ENCODE measurements around the gene LTO1. TPM values are rescaled to one million over a fixed set of nuclear protein-coding genes. Genes with fewer than 3 reads are reported as not detected.

LTO1 gene
- total and polyA plus RNA-seq, 2 of the 13 experiments (the other 11 are each of a cell fraction or from before 2014, with no cell fraction given), result 11.8 to 15.0 TPM

GRCh38 chr11:69638941-69639681 lies 36.0 kb downstream of the LTO1 start (continued):
- TF ChIP-seq ZNF275 (CRISPR knock-in tag; IDR thresholded peaks at IDR 0.05; ENCODE audit: borderline replicate concordance) (peak; percentile 34; the same call in 1 of the 2 replicates), DDIT3 (CRISPR knock-in tag; IDR thresholded peaks at IDR 0.05) (no peak), CAMTA2 (CRISPR knock-in tag; IDR thresholded peaks at IDR 0.05; ENCODE audit: borderline replicate concordance) (no peak), ELF1 (CRISPR knock-in tag; IDR thresholded peaks at IDR 0.05) (peak; percentile 39; the same call in 1 of the 2 replicates), ZNF879 (CRISPR knock-in tag; IDR thresholded peaks at IDR 0.05) (no peak), ZSCAN30 (CRISPR knock-in tag; IDR thresholded peaks at IDR 0.05) (no peak), ETS1 (CRISPR knock-in tag; IDR thresholded peaks at IDR 0.05) (no peak), ZBTB43 (CRISPR knock-in tag; conservative IDR thresholded peaks at IDR 0.05) (no peak), ZNF703 (CRISPR knock-in tag; IDR thresholded peaks at IDR 0.05; ENCODE audit: borderline replicate concordance) (no peak), TEAD3 (CRISPR knock-in tag; optimal IDR thresholded peaks at IDR 0.05; ENCODE audit: borderline replicate concordance) (peak; percentile 35), SIN3A (IDR thresholded peaks at IDR 0.05; ENCODE audit: borderline replicate concordance, low read depth, low read length) (no peak), JUND (CRISPR knock-in tag; IDR thresholded peaks at IDR 0.05) (no peak), SKI (IDR thresholded peaks at IDR 0.05; ENCODE audit: partially characterized antibody) (no peak)
- TF ChIP-seq, protein P1, sequence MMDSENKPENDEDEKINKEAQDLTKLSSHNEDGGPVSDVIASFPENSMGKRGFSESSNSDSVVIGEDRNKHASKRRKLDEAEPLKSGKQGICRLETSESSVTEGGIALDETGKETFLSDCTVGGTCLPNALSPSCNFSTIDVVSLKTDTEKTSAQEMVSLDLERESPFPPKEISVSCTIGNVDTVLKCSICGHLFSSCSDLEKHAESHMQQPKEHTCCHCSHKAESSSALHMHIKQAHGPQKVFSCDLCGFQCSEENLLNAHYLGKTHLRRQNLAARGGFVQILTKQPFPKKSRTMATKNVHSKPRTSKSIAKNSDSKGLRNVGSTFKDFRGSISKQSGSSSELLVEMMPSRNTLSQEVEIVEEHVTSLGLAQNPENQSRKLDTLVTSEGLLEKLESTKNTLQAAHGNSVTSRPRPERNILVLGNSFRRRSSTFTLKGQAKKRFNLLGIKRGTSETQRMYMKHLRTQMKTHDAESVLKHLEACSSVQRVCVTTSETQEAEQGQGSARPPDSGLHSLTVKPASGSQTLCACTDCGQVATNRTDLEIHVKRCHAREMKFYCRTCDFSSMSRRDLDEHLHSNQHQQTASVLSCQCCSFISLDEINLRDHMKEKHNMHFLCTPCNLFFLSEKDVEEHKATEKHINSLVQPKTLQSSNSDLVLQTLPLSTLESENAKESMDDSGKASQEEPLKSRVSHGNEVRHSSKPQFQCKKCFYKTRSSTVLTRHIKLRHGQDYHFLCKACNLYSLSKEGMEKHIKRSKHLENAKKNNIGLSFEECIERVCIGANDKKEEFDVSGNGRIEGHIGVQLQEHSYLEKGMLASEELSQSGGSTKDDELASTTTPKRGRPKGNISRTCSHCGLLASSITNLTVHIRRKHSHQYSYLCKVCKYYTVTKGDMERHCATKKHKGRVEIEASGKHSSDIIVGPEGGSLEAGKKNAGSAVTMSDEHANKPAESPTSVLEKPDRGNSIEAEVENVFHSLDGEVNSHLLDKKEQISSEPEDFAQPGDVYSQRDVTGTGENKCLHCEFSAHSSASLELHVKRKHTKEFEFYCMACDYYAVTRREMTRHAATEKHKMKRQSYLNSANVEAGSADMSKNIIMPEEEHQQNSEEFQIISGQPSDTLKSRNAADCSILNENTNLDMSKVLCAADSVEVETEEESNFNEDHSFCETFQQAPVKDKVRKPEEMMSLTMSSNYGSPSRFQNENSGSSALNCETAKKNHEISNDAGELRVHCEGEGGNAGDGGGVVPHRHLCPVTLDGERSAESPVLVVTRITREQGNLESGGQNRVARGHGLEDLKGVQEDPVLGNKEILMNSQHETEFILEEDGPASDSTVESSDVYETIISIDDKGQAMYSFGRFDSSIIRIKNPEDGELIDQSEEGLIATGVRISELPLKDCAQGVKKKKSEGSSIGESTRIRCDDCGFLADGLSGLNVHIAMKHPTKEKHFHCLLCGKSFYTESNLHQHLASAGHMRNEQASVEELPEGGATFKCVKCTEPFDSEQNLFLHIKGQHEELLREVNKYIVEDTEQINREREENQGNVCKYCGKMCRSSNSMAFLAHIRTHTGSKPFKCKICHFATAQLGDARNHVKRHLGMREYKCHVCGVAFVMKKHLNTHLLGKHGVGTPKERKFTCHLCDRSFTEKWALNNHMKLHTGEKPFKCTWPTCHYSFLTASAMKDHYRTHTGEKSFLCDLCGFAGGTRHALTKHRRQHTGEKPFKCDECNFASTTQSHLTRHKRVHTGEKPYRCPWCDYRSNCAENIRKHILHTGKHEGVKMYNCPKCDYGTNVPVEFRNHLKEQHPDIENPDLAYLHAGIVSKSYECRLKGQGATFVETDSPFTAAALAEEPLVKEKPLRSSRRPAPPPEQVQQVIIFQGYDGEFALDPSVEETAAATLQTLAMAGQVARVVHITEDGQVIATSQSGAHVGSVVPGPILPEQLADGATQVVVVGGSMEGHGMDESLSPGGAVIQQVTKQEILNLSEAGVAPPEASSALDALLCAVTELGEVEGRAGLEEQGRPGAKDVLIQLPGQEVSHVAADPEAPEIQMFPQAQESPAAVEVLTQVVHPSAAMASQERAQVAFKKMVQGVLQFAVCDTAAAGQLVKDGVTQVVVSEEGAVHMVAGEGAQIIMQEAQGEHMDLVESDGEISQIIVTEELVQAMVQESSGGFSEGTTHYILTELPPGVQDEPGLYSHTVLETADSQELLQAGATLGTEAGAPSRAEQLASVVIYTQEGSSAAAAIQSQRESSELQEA (CRISPR knock-in tag; IDR thresholded peaks at IDR 0.05; ENCODE audit: not compliant biosample characterization), result no peak
- TF ChIP-seq, protein P2, sequence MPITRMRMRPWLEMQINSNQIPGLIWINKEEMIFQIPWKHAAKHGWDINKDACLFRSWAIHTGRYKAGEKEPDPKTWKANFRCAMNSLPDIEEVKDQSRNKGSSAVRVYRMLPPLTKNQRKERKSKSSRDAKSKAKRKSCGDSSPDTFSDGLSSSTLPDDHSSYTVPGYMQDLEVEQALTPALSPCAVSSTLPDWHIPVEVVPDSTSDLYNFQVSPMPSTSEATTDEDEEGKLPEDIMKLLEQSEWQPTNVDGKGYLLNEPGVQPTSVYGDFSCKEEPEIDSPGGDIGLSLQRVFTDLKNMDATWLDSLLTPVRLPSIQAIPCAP (CRISPR knock-in tag; IDR thresholded peaks at IDR 0.05; ENCODE audit: low read depth), result no peak

Data from HepG2 (cell line).